Fibroblast of gingiva (primary cell): Measurements from ENCODE around the gene FNDC11.
A peak's percentile ranks its signal among the peaks of the same experiment; 100 is the strongest.
"Not testable (repeated sequence)": the region's sequence is repeated elsewhere in the genome, so short reads cannot be mapped to it uniquely, and the experiment has no call there.

Source experiments
- DNase-seq: peaks from one replicate; pipeline ENCODE4 v3.0.0-alpha.2; 2011; ENCODE audit warnings: low read depth

Gene FNDC11

GRCh38 chr20:63553933-63554290, at the start of gene FNDC11:
Gene FNDC11 (plus strand): TSS chr20:63554159. CDS start chr20:63555664, 1,505 bp downstream.
- no peak for DNase-seq

GRCh38 chr20:63504642-63505041, 49.3 kb upstream of the FNDC11 start:
- no peak for DNase-seq

GRCh38 chr20:63505281-63505680, 48.7 kb upstream of the FNDC11 start:
- no peak for DNase-seq

- no peak for DNase-seq
Measured at GRCh38 chr20:63505723-63506122, 48.2 kb upstream of the FNDC11 start.

DNA sequence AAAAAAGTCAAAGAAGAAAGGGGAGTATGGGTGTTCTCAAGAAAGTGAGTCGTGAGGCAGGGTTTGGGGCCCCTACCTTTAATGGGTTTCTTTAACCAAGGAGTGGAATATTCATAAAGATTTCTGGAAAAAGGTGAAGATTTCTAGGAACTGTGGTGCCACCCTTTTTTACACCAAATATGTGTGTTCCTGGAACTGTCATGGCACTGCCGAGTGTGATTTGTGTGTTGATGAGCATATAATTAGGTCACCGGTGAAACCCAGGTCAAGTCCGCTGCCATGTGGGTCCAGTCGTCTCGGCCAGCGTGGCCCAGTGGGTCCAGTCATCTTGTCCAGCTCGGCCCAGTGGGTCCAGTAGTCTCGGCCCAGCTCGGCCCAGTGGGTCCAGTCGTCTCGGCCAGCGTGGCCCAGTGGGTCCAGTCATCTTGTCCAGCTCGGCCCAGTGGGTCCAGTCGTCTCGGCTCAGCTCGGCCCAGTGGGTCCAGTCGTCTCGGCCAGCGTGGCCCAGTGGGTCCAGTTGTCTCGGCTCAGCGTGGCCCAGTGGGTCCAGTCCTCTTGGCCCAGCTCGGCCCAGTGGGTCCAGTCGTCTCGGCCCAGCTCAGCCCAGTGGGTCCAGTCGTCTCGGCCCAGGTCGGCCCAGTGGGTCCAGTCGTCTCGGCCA, 46.7 kb upstream of the FNDC11 start:
- no peak for DNase-seq

DNA sequence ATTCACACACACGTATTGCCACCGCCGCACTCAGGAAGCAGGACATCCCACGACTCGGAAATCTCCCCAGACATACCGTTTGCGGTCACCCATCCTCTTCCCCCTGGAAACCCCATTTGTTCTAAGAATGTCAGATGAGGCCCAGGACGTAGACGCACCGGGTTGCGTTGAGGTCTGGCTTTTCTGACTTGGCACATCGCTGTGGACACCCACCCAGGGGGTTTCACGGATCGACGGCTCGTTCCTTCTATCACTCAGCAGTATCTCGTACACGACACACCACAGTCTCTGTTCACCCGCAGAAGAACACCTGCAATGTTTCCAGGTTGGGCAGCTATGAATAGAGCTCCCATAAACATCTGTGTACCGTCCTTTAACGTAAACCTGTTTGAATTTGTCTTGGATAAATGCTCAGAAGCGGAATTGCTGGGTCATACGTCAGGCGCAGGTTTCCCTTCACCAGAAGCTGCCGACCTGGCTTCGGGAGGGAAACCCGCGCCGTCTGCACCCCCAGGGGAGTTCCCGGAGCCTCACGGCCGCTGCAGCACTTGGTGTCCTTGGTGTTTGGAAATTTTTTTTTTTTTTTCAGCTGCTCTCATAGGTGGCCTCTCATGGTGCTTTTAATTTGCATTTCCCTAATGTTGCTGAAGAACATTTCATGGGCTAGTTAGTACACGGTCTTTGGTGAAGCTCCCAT, 45.7 kb upstream of the FNDC11 start:
- DNase-seq = no peak

DNA sequence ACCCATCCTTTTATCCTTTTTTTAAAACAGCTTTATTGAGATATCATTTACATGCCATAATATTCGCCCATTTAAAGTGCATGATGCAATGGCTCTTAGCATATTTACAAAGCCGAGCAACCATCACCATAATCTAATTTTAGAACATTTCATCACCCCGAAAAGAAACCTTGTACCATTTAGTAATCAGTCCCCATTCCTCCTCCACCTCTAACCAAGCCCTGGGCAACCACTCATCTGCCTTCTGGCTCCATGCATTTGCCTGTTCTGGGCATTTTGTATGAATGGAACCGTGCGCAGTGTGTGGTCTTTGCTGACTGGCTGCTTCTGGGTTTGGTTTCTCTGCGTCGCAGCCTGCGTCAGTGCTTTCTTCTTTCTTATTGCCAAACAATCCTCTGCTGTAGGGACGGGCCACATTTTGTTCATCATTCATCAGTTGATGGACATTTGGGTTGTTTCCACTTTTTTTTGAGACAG, 44.8 kb upstream of the FNDC11 start:
- DNase-seq = peak; percentile 21

- no peak for DNase-seq
Measured at GRCh38 chr20:63513207-63513606, 40.8 kb upstream of the FNDC11 start.

DNA sequence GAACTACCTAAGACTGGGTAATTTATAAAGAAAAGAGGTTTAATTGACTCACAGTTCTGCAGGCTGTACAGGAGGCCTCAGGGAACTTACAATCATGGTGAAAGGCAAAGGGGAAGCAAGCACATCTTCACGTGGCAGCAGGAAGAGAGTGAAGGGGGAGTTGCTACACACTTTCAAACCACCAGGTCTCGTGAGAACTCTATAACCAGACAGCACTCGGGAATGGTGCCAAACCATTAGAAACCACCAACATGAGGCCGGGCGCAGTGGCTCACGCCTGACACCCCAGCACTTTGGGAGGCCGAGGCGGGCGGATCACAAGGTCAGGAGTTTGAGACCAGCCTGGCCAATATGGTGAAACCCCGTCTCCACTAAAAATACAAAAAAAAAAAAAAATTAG, 39.4 kb upstream of the FNDC11 start:
- not testable (repeated sequence) for DNase-seq

DNA sequence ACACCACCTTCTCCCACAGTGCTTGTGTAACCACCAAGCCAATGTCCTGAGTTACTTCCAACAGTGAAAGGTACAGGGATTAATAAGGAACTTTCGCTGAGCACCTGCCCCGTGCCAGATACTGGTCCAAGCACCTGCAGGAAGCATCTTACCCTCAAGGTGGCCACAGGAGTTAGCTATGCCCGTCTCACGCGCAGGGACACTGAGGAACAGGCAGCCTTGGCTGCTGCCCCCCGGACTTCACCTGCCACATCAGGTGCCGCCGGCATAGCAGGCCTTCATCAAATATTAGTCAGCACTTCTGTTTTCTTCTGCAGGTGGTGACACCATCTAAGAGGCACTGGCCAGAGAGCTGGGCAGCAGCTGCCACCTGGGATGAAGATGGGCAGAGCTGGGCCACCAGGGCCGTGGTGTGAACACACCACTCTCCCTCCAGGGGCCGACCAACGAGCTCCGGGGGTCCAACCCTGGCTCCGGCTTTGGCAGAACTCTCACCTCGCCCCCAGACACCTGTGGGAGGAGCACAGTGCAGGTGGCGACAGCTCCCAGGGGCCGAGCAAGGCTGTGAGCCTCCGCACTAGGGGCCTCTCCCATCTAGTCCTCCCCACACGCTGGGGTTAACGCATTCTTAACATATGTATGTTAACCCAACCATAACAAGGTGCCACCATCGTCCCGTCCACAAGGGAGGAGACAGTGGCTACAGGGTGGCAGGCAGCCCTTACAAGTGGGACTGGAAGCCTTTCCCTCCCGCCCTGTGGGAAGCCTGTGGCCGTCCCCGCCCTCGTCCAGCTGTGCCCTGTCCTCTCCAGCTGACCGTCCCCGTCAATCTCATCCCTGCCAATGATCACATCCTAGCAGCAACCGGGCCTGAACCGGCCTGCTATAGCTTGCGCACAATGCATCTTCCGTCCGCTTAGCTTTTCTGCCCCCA, 36.3 kb upstream of the FNDC11 start:
- no peak for DNase-seq

DNA sequence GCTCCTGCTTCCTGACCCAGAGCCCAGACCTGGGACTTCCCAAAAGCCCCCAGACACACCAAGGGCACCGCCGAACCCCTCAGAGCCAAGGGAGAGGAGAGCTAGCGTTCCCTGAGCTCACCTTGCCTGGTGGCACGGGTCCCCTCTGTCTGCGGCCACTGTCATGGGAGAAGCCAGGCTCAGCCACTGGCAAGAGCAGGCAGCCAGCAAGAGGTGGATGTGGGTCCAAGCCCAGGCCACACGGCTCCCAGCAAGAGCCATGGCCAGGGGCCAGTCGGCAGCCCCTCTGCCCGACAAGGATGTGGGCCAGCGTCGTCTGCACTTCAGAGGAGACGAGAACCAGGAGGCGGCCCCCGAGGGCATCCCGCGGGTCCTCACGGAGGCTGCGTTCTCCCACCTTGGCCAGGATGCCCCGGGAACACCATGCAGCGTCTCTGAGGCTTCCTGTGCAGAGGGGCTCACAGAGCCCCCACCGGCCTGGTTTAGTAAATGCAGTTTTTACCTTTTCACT, 35.6 kb upstream of the FNDC11 start:
- DNase-seq = no peak

GRCh38 chr20:63518946-63519667, 34.9 kb upstream of the FNDC11 start:
- no peak for DNase-seq

DNA sequence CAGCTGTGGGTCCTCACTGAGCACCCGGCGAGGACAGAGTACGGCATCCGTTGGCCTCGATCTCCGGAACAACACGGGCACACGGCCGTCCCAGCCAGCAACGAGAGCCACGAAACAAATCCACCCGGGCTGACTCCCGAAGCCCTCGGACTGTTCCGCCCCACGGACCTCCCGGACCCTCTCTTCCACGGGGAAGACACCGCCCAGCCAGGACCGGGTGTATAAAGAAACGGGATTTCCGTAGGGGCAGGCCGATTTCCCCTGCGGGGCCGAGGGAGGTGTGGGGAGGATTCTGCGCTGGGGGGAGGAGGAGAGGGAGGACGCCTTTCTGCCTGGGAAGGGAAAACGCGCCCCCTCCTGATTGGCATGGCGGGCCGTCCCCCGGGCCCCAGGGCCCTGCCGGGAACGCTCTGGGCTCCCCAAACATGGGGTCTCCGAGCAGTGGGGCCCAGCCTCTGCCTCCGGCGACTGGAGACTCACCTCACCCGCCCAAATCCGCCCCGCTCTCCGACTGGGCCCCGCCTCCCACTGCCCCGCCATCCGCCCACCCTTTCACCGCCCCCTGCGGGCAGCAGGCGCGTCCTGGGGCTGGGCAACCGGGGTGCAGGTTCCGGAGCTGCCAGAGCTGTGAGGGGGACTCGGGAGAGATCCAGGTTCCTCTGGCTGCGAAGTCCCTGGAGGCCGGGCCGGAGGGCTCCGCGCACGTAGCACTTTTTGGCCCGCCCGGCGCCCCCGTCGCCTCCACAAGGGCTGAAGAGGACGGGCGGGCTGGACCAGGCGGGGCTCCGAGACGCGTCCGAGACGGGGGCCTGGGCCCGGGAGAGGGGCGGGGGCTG, 34.1 kb upstream of the FNDC11 start:
- DNase-seq = peak; percentile 34

- peak; percentile 76 for DNase-seq
Measured at GRCh38 chr20:63520504-63520933, 33.4 kb upstream of the FNDC11 start, which contains the start of gene PPDPF. Gene PPDPF (plus strand): TSS chr20:63520765. CDS start chr20:63521309, 544 bp downstream.

DNA sequence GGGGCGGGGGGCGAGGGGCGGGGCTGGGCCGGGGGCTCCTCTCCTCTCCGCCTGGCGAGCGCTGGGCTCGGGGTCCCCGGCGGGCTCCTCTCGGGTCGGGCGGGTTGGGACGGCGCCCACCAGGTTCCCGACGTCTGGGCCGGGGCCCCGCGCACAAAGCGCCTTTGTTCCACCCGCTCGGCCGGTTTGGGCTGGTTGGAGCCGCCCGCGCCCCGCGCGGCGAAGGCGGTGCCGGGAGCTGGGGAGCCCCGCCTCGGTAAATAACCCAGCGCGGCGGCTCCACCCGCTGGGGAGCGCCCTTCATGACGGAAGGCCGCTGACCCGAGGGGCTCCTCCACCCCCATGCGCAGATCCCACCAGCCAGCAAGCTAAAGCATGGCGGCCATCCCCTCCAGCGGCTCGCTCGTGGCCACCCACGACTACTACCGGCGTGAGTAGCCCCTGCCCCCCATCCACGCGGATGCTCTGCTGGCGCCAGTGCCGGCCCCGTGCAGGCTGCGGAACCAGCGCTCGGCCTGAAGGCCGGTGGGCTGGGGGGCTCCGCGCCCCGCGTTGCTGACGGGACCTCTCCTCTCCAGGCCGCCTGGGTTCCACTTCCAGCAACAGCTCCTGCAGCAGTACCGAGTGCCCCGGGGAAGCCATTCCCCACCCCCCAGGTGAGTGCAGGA, 32.9 kb upstream of the FNDC11 start:
- DNase-seq = peak; percentile 42

DNA sequence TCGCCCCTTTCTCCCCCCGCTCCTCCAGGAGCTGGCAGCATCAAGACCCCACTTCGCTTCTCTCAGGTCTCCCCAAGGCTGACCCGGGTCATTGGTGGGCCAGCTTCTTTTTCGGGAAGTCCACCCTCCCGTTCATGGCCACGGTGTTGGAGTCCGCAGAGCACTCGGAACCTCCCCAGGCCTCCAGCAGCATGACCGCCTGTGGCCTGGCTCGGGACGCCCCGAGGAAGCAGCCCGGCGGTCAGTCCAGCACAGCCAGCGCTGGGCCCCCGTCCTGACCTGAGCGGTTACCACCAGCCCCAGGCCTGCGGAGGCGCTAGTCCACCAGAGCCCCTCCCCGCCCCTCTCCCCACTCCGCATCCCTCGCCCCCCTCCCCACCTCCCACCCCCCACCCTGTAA, 32.4 kb upstream of the FNDC11 start:
- DNase-seq = no peak

DNA sequence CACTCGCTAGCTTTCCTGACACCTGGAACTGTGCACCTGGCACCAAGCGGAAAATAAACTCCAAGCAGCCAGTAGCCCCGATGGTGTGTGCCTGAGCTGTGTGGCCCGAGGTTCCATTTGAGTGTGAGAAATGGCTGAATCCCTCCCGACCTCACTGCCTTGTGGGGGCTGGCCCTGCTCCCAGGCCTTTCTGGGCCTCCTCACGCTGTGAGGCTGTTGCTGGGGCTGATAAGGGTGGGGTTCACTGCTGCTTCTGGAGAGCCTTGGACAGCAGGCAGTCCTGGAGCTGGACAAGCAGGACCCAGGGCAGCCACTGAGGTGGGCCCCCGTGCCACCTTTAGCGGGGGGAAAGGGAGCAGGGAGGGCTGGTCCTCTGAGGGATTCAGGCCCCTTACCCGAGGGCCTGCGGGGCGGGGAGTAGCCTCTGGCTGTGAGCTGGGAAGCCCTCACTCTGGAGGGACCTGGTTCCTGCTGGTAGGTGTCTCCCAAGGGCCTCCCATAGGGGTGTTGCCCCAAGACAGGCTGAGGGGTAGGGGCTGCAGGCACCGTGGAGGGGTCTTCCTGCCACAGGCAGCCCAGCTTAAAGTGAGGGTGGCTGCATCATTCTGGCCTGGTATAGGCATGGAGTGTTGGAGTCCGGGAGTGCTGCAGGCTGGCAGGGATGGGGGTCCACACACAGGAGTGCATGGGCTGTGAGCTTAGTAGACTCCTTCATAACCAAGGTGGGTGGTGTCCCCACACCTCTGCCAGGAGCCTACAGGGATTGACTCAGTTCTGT, 31.7 kb upstream of the FNDC11 start:
- DNase-seq = no peak

- no peak for DNase-seq
Measured at GRCh38 chr20:63522981-63523611, 30.9 kb upstream of the FNDC11 start.

DNA sequence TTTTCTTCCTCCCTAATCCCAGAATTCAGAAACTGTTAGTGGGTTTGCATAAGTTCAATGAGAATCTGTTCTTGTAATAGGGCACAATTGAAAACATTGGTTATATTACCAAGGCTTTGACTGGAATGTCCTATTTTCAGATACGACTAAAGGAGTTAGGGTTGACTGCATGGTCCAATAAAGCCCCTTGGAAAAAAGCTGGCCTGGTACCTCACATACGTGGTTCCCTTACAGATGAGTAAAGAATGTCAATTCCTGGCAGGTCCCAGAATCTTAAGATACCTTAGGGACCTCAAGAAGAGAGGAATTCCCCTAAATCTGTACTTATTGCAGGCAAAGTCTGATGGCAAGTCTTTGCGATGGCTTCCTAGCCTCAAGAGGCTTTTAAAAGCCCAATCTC, 28.8 kb upstream of the FNDC11 start:
- no peak for DNase-seq
